ENCODE measurements around the gene MITF. TPM values are rescaled to one million over a fixed set of nuclear protein-coding genes. Genes with fewer than 3 reads are reported as not detected.

MITF gene
- total RNA-seq, 4 donors from 2014 or later = 19.4 to 35.3 (median 21.7) TPM

DNA sequence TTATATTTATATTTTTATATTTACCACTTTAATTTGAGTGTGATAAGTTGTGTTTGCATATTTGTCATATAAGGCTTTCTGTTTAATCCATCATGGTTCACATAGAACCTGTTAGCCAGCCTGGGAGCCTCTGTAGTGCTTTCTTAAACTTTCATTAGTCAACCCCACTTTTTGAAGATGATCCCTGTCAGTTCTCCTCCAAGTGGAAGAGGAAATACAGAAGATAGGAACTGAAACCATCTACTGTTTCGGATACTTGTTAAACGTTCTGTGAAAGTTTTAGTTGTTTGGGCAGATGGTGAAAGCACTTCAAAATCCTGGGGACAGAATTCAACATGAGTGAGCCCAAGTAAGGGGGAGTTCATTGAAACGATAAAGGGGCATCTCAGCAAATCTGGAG is 255.7 kb downstream of the MITF start:
- Histone ChIP-seq H3K27ac (no peak overlapping the region), H3K4me1 (peaks cover 4% of the 10 kb centered on the region), H3K27me3 (no peaks in the 10 kb centered on the region), H3K36me3 (no peaks in the 10 kb centered on the region), H3K9me3 (no peaks in the 10 kb centered on the region), H3K4me3 (no peak overlapping the region)
- WGBS = 80% methylated on average over 3 of the region's 3 CpGs
- TF ChIP-seq EP300 (IDR thresholded peaks at IDR 0.05) (no peak), POLR2AphosphoS5 (IDR thresholded peaks at IDR 0.05) (no peak), POLR2A (IDR thresholded peaks at IDR 0.05) (no peak)
- TF ChIP-seq, protein P1, sequence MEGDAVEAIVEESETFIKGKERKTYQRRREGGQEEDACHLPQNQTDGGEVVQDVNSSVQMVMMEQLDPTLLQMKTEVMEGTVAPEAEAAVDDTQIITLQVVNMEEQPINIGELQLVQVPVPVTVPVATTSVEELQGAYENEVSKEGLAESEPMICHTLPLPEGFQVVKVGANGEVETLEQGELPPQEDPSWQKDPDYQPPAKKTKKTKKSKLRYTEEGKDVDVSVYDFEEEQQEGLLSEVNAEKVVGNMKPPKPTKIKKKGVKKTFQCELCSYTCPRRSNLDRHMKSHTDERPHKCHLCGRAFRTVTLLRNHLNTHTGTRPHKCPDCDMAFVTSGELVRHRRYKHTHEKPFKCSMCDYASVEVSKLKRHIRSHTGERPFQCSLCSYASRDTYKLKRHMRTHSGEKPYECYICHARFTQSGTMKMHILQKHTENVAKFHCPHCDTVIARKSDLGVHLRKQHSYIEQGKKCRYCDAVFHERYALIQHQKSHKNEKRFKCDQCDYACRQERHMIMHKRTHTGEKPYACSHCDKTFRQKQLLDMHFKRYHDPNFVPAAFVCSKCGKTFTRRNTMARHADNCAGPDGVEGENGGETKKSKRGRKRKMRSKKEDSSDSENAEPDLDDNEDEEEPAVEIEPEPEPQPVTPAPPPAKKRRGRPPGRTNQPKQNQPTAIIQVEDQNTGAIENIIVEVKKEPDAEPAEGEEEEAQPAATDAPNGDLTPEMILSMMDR (IDR thresholded peaks at IDR 0.05) = no peak
- no peak for DNase-seq (ENCODE audit: low spot score in 2 of 2)

DNA sequence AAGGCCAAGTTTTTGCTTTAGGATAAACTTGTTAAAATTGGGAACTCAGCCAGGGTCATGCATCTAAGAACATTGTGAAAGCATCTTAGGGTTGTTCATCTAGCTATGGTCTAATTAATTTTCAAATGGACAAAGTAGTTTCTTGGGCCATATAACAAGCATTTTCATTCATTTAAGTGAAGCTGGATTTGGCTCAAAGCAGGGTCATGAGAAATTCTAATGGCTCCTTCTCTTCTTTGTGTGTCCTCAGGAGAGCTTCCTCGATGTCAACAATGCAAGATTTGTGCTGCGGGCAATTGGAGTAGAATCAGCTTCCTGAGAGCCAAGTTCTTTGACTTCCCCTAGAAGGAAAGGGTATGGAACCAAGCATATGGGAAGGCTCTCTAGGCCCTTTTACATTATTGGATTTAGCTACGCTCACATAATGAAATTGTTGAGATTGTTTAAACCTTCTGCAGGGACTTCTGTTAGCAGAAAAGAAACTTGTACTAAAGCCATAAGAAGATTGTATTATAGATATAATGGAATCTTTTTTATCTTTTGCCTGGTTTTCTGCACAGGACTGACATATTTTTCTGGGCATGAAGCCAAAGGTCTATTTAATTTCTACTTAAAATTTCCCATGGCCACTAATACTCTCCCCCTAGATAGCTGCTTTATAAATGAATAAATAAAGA is 258.5 kb downstream of the MITF start:
- 36% methylated on average over 3 of the region's 3 CpGs for WGBS
- Histone ChIP-seq H3K4me1 (peaks cover 4% of the 10 kb centered on the region), H3K9me3 (no peaks in the 10 kb centered on the region), H3K36me3 (no peaks in the 10 kb centered on the region), H3K27ac (no peak overlapping the region), H3K4me3 (no peak overlapping the region), H3K27me3 (no peaks in the 10 kb centered on the region)
- TF ChIP-seq, protein P1 (IDR thresholded peaks at IDR 0.05) = no peak
- TF ChIP-seq POLR2A (IDR thresholded peaks at IDR 0.05) (no peak), EP300 (IDR thresholded peaks at IDR 0.05) (no peak), POLR2AphosphoS5 (IDR thresholded peaks at IDR 0.05) (no peak)
- DNase-seq (ENCODE audit: low spot score in 2 of 2) = no peak

- peak overlapping the region; percentile 69 for H3K27ac ChIP-seq
- no peak for DNase-seq (ENCODE audit: low spot score in 2 of 2)
- 28% methylated on average over 3 of the region's 3 CpGs for WGBS
- peaks cover 4% of the 10 kb centered on the region for H3K4me1 ChIP-seq
- TF ChIP-seq, protein P1 (IDR thresholded peaks at IDR 0.05) = no peak
- no peak for TF ChIP-seq POLR2AphosphoS5 (IDR thresholded peaks at IDR 0.05)
- no peak for TF ChIP-seq EP300 (IDR thresholded peaks at IDR 0.05)
- TF ChIP-seq POLR2A (IDR thresholded peaks at IDR 0.05) = no peak
- H3K4me3 ChIP-seq = peak overlapping the region; percentile 22
- H3K36me3 ChIP-seq = no peaks in the 10 kb centered on the region
- no peaks in the 10 kb centered on the region for H3K27me3 ChIP-seq
- no peaks in the 10 kb centered on the region for H3K9me3 ChIP-seq
These were observed 259.5 kb downstream of the MITF start for GRCh38 chr3:69998759-69999139.

DNA sequence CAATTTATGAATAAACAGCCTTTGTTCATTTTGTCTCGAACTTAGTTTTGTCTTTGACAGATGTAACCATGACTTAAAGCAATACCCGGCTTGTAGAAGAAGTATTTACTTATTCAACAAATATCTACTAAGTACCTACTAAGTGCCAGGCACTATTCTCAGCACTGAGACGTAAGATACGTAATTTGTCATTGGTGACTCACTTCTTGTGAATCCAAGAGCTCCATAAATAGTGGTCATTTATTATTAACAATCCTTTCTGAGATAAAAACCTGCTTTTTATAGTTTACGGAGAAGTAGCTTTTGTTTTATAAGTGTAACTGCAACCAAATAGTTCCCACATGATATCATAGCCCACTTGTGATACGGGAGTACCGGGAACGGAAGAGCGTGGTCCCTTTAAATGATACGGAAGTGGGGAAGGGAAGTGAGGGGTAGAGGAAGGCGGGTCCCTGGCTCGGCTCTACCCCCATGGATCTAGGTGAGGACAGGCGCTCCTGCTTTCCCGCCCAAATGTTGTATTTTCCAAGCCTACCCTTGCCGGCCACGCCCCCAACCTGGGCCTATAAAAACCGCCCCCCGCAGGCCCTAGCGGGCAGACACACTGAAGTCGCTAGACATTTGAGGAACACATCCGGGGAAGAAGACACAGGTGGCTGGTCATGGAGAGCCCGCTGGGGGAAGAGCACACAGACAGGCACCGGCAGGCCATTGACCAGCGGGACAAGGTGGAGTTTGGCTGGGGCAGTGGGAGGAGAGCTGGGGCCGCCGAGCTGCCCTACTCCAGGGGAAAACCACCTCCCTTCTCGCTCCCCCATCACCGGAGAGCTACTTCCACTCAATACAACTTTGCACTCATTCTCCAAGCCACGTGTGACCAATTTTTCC is 260.1 kb downstream of the MITF start, which contains the start of gene SAMMSON:
Gene SAMMSON, plus strand, starts transcription at position 594 of the 888 bp plus-strand sequence.
- peak within 1 kb of the TSS; percentile 69 for H3K27ac ChIP-seq
- peaks cover 4% of the 10 kb centered on the region for H3K4me1 ChIP-seq
- no peak for DNase-seq (ENCODE audit: low spot score in 2 of 2)
- WGBS = 83% methylated on average over 29 of the region's 29 CpGs
- TF ChIP-seq POLR2AphosphoS5 (IDR thresholded peaks at IDR 0.05) = no peak
- TF ChIP-seq EP300 (IDR thresholded peaks at IDR 0.05) = no peak
- TF ChIP-seq, protein P1 (IDR thresholded peaks at IDR 0.05) = no peak
- no peak for TF ChIP-seq POLR2A (IDR thresholded peaks at IDR 0.05)
- H3K36me3 ChIP-seq = no peaks in the 10 kb centered on the region
- H3K4me3 ChIP-seq = peak within 1 kb of the TSS; percentile 22
- H3K27me3 ChIP-seq = no peaks in the 10 kb centered on the region
- H3K9me3 ChIP-seq = no peaks in the 10 kb centered on the region

DNA sequence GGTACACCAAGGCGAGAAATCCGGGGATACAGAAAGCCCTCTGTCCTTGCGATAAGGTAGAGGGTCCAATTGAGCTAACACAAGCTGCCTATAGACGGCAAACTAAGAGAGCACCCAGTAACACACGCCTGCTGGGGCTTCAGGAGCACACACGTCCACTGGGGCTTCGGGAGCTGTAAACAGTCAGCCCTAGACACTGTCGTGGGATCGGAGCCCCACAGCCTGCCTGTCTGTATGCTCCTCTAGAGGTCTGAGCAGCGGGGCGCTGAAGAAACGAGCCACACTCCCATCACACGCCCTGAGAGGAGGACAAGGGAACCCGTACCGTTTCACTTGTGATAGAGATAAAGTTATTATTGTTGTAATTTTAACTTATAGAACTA is 260.8 kb downstream of the MITF start:
- H3K9me3 ChIP-seq = no peaks in the 10 kb centered on the region
- 80% methylated on average over 15 of the region's 15 CpGs for WGBS
- H3K4me3 ChIP-seq = no peak overlapping the region
- no peaks in the 10 kb centered on the region for H3K36me3 ChIP-seq
- TF ChIP-seq POLR2AphosphoS5 (IDR thresholded peaks at IDR 0.05) (no peak), POLR2A (IDR thresholded peaks at IDR 0.05) (no peak), EP300 (IDR thresholded peaks at IDR 0.05) (no peak)
- TF ChIP-seq, protein P1 (IDR thresholded peaks at IDR 0.05) = no peak
- H3K27me3 ChIP-seq = no peaks in the 10 kb centered on the region
- no peak for DNase-seq (ENCODE audit: low spot score in 2 of 2)
- H3K4me1 ChIP-seq = peaks cover 4% of the 10 kb centered on the region
- H3K27ac ChIP-seq = peak overlapping the region; percentile 69

All from suprapubic skin (tissue), 4 donors.